Muscle of back (tissue), 11 donors: ENCODE data around the gene B4GAT1. TPM values are rescaled to one million over a fixed set of nuclear protein-coding genes. Genes with fewer than 3 reads are reported as not detected.
"Not testable (repeated sequence)": the region's sequence is repeated elsewhere in the genome, so short reads cannot be mapped to it uniquely, and the experiment has no call there.

Experiments
- DNase-seq, 3 donors: peaks; one replicate each; pipeline versions ENCODE4 v3.0.0 to v3.0.0-alpha.2; 2013
- polyA plus RNA-seq, 10 donors: library from polyadenylated mRNA; unstranded; fragments of 120-200 nt; gene quantifications; one replicate each; pipeline ENCODE4 v1.2.1, GENCODE V29; 2013; ENCODE audit not compliant: insufficient read length in 10 of 10

B4GAT1 gene
- polyA plus RNA-seq, 10 donors = 16.9 to 25.0 (median 21.3) TPM

DNA sequence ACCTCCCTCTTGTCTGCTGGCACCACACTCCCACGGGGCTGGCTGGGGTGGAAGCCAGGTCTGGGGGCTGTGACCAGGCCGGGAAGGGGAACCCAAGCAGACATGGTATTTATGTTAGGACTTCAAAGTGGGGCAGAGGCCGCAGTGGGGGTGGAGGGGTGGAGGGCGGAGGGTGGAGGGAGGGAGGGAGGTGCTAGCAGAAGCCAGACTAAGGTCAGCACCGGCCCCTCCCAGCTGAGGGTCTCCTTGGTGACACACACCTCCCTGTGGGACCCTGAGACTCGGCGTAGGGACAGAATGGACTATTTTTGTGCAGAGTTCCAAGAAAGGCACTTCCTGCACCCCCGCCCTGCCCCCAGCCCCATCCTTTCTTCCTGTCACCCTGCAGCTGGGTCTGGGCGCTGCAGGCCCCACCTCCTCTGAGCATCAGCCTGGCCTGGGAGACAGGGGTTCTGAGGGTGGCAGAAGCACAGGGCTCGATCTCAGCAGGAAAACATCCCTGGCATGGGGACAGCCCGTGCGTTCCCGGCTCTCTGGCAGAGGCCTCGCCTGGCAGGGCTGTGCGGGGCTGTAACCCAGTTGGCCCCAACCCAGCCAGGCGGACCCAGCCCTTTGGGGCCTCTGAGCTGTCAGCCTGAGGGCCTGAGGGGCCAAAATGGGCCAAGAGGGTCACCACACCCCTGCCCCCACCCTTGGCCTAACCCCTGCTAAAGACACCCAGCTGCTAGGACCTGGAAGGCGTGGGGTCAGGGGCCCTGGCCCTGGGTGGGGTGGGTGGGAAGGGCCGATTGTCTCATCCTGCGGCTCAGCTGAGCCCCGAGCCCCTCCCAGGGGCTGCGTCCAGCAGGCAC is 20.9 kb downstream of the B4GAT1 start:
- DNase-seq = peak in 2 of 3 donors; percentile 63 to 78

DNA sequence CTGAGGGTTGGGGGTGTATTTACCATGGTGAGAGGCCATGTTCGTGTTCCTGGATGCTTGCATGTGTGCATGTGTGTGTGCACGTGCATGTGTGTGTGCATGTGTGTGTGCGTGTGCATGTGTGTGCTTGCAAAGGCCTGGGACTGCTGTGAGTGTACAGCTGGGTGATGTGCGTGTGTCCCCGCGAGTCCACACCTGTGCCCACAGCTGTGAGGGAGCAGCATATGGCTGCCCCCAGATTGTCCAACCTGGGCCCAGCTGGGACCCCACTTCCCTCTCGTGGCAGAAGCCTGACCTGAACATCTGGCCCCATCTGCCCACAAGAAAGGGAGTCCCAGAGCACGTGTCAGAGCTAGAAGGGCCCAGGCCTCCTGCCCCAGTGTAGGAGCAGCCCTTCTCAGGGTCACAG is 22.2 kb downstream of the B4GAT1 start:
- DNase-seq = peak in 1 of 3 donors; percentile 55

DNA sequence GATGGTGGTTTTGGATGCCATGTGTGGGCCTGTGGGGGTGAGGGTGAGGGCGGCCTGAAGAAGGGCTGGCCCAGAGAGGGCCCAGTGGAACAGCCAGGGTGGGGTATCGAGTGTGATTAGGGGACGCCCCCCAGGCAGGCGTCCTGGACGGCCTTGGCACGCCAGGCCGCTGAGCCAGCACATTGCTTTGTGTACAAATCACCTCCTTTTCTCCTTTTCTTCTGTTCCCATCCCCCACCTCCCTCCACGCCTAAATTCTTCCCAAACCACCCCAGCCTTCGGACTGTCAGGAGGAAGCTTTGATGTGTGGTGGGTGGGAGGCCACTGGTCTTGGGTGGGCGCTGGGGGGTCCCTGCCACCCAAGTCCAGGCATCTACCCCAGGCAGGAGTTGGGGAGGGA is 22.8 kb downstream of the B4GAT1 start:
- DNase-seq = no peak

DNA sequence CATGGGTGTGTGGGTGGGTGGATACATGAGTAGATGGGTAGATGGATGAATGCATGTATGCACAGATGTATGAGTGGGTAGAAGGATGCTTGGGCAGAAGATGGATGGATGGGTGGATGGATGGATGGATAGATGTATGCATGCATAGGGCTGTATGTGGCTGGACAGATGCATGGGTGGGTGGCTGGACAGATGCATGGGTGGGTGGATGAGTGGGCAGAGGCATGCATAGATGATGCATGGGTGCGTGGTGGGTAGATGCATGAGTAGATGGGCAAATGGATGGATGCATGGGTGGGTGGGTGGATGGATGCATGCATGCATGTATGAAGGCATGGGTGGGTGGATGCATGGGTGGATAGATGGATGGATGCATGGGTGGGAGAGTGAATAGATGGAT is 23.7 kb downstream of the B4GAT1 start:
- no peak for DNase-seq

DNA sequence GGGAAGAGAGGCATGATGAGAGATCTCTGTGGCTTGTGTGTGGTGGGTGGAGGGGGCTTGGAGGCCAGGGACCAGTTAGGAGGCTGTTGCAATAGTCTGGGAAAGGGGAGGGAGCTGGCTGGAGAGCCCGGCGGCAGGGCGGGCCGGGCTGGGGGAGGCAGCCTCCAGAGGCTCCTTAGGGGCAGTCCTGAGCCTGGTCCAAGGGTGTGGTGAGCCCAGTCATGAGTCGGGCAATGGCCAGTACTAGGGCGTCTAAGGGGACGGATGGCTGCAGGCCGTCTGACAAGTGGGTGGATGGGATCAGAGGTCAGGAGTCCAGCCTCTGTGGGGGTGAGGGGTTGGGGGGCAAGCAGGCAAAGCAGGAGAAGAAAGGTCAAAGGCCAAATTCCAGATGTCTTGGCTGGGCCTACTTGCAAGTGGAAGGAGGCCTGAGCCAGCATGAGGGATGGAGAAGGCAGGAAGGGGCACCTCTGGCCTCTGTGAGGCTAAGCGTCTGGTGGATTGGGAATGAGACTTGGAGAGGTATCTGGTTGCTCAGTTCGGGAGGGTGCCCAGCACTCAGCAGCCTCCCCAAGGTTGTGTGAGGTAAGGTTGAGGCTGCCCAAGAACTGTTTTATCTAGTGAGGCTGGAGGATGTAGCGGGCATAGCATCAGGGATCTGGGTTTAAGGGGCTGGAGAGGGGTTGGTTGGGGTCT is 24.5 kb downstream of the B4GAT1 start:
- DNase-seq = peak in 1 of 3 donors; percentile 59

DNA sequence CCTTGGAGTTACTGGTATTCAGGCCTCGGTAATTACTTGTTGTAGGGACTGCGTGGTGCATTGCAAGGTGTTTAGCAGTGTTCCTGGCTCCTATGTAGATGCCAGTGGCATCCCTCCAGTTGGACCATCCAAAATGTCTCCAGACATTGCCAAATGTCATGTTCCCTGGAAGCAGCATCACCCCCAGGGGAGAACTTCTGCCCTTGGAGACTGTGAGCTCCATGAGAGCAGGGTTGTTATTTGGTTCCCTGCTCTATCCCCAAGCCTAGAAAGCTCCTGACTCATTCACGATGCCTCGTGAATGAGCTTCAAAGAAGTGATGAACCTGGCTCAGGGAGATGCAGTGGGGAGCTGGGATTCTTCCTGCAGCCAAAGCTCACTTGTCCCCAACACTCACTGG is 25.8 kb downstream of the B4GAT1 start:
- DNase-seq = no peak

DNA sequence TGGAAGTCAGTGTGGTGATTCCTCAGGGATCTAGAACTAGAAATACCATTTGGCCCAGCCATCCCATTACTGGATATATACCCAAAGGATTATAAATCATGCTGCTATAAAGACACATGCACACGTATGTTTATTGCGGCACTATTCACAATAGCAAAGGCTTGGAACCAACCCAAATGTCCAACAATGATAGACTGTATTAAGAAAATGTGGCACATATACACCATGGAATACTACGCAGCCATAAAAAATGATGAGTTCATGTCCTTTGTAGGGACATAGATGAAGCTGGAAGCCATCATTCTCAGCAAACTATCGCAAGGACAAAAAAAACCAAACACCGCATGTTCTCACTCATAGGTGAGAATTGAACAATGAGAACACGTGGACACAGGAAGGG is 26.7 kb downstream of the B4GAT1 start:
- not testable (repeated sequence) for DNase-seq

DNA sequence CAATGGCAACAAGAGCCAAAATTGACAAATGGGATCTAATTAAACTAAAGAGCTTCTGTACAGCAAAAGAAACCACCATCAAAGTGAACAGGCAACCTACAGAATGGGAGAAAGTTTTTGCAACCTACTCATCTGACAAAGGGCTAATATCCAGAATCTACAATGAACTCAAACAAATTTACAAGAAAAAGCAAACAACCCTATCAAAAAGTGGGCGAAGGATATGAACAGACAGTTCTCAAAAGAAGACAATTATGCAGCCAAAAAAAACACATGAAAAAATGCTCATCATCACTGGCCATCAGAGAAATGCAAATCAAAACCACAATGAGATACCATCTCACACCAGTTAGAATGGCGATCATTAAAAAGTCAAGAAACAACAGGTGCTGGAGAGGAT is 27.1 kb downstream of the B4GAT1 start:
- not testable (repeated sequence) for DNase-seq

DNA sequence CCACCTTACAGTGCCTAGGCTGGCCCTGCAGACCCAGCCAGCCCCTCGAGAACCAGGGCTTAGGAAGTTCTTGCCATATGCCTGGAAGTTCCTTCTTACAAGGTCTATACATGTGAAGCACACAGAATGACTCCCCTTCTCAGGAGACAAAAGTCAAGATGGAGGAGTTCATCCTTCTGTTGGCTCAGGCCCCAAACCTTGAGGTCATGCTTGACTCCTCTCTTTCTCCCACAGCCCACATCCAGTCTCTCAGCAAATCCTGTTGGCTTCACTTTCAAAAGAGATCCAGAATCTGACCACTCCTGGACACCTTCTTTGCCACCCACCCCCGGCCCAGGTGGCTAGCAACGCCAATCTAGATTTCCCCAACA is 28.8 kb downstream of the B4GAT1 start:
- DNase-seq = no peak

DNA sequence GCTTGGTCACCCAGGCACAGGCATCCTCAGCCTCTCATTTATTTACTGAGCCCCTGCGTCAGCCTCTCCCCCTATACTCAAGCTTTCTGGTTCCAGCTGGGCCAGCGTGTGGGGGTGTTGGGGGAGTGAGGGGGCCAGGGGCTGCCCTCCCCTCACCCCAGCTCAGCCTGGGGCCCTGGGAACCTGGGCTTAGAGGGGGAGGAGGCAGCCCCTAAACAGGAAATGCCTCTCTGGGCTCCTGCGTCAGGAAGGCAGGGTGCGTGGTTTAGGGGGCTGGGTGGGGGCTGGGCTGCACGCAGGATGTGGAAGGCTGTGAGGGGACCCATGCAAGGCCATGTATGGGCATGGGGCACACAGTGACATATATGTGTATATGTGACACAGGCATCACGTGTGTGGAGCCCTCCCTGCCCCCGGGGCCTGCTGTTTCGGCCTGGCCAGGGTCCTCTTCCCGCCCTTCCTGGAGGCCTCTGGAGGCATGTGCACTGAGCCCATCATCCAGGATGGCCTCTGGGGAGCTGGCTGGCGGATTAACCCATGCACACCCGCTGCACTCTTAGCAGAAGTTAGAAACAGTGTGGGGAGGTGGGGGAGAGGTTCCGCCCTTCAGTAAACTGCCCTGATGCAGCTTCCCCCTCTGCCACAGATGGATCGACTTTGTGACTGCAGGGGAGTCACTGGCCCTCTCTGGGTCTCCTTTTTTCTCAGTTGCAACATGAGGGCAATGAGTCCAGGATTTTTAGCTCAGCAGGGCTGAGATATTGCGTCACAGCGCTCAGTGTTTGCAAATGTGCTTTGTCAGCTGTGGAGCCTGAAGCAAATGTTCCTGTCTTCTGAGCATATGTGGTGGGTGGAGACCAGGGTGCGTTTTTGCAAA is 29.5 kb downstream of the B4GAT1 start:
- peak; percentile 47 to 80 (median 77) for DNase-seq

DNA sequence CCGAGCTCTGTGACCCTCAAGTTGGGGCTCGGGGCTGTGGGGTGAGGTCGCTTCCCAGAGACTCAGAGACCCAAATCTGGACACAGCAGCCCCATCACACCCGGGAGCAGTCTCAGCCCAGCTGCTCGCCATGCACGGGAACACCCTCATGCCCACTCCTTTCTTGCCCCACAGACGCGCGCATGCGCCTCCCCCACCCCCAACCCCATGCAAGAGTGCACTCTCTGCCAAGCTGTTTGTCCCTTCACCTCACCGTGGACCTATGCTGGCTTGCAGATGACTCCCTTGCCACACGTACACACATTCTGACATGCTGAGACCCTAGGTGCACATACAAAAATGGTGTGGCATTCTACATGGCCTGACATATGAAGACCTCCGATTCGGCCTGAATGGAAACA is 30.1 kb downstream of the B4GAT1 start:
- peak; percentile 60 to 86 (median 64) for DNase-seq

DNA sequence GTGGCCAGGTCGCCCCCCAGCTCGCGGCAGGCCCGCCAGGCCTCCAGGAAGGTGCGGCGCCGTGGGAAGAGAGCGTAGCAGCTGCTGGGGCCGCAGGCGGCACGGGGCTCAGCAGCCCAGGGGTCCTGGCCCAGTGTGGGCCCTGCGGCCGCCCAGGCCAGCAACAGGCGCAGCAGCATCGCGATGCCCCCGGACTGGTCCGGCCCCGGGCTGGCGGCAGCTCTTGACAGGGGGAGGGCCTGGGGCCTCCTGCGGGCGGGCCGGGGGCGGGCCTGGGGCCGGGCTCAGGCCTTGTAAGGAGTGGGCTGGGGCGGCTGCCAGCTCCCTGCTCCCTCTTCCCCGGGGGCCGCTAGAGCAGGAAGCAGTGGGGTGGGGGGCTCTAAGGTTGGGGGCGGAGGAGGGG is 30.6 kb downstream of the B4GAT1 start, which contains the start of gene CD248:
CD248 (minus strand) TSS at position 196 of the 403 bp plus-strand sequence; CDS start at position 179, 17 bp downstream.
- peak; percentile 86 to 94 (median 90) for DNase-seq

DNA sequence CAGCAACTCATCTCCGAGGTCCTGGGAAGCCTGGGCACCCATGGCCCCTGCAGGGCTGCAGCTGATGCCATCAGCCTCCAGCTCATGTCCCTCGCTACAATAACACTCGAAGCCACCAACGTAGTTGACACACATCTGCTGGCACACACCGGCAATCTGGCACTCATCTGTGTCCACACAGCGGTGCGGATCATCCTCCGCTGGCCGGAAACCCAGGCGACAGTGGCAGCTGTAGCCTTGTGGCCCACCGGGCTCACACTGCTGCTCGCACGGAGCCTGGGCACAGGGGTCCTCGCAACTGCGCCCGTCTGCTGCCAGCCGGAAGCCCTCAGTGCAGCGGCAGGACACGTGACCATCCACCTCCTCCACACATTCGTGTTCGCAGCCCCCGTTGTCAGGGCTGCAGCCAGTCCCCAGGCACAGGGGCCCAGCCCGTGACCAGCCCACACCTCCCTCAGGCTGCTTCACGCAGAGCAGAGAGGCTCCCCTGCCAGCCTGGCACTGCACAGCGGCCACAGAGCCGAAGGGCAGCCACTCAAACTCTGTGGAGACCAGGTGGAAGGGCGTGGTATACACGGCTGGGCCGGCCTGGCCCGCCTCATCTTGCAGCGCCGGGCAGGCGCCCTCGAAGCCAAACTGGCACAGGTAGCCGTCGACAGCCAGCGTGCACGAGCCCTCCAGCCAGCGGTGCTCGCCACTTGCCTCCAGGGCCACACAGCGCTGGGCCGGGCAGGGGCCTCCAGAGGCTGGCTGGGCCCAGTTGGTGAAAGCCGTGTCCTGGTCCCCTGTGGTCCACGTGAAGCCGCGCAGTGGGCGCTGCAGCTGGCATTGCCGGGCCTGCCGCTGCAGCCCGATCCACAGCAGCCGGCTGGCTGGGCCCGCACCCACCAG is 31.3 kb downstream of the B4GAT1 start:
- DNase-seq = peak in 1 of 3 donors; percentile 42

DNA sequence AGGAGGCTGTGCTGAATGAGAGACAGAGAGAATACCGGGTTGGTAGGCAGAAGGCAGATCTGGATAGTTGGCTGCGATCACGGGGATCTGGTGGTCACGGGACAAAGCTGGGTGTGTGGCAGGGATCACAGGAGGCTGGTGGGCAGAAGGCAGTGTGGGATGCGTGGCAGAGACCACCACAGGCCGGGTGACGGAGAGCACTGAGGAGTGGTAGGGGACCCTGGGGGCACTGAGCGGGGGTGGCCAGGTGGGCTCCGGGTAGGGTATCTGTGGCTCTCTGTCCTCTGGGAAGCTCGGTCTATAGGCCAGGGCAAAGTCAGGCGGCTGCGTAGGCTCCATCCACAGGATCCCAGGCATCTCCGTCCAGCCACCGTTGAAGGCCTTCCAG is 31.9 kb downstream of the B4GAT1 start:
- DNase-seq = no peak

DNA sequence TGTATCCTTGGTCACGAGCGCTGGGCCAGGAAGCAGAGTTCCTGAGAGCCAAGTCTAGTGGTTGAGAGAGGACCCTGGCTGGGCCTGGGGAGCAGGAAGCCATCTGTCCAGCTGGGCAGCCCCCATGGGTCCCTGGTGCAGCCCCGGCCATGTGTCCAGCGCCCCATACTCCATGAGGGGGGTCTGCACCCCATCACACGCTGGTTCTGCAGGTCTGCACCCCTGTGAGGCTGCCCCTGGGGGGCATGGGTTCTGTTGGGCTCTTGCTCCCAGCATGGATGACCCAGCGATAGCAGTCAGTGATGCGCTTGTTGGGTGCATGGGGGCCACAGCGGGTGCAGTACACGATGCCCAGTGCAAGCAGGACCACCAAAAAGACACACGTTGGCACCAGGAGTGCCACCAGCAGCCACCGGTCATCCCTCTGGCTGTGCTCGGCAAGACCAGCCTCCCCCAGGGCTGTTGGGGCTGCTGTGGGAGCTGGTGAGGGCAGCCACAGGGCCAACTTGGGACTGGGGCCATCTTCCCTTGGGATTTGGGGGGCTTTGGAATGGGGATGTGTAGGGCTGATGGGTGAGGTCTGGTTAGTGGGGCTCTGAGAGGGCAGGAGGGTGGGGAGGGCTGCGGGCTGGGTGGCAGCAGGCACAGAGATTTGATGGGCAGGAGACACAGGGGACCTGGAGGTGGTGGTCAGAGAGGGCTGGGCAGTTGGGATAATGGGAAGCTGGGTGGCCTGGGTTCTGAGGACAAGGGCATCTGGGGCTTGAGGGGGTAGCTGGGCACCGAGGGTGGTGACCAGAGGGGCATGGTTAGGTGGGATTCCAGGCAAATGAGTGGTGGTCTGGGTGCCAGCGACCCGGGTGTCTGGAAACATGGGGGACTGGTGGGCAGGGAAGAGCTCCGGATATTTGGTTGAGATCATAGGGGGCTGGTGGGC is 32.6 kb downstream of the B4GAT1 start:
- no peak for DNase-seq

DNA sequence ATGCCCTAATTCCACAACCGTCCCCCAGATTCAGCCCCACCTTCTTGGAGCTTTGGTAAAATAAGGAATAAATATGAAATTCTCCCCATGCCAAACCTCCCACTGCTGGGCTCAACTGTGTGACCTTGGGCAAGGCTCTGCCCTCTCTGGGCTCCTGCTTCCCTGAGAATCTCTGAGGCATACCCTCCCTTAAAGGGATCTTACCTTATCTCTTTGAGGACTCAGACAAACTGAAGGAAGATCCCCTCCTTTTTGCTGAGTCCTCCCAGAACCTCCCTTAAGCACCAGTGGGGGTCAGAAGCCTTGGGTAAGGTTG is 33.3 kb downstream of the B4GAT1 start:
- DNase-seq = no peak

DNA sequence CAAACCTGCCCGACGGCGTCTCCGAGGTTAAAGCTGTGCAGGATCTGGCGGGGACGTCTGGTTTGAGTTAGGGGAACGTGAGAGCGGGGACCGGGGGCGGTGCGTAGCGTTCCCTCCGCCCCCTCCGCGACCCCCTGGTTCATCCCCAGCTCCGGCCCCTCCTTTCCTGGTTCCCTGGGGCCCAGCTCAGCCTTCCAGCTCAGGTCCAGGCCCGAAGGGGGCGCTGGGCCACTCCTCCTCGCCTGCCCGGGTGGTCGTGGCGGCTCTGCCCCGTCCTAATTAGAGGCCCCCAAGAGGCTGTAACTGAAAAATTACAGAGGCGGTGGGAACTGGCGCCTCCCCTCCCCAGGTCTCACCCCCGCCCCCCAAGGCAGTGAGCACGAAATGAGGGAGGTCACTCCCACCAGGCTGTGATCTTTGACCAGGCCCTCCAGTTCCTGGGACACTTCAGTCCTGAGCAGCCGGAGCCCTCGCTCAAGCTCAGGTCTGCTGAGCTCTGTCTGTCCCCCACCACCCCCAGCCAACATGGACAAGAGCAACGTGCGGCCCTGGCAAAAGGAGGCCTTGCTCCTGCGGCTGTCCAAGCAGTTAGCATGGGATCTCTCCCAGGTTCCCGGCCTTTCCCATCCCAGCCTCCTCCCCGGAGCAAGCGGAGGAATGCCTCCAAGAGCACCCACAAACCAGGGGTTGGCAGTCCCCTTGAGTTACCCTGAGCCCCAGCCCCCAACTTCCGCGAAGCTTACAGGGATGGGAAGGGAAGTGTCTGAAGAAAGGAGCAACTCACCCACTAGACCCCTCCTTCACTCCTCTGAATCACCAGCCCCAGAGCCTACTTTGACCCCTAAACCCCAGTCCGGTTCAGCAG is 33.9 kb downstream of the B4GAT1 start:
- peak in 2 of 3 donors; percentile 85 to 97 for DNase-seq

DNA sequence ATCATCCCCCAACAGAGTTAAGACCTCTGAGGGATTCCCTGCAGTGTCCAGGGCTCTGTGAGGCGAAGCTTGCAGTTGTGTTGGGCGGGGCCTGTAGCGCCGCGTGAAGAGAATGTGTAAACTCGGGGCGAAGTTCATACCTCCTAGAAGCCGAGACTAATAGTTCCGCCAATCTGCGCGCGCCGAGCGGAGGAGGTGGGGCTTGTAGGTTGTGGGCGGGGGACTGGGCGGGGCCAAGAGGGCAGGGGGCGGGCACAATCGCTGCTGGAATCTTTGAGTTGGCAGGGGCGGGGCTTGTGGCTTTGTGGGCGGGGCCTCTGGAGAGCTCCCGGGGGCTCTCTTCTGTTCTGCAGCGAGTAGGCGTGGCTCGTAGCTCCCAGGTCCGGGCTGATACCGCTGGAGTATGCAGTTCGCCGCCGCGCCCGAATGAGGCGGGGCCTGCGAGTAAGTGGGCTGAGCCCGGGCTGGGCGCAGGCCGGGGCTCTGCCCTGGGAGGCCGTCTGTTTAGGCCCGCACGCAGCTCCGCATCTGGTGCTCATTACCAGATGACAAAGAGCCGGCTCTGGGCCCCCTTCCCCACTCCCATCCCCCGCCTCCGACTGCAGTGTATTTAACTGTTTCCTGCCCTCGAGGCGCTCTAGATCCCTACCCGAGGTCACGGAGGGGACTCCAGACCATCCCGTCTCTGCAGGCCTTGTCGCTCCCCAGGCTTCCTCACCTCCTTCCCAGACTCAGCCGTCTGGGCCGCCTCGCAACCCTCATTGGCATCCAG is 34.7 kb downstream of the B4GAT1 start:
- DNase-seq = peak; percentile 98 to 99 (median 99)
